HFFc6 (cell line): Measurements from ENCODE around the gene PCDH19. TPM values are rescaled to one million over a fixed set of nuclear protein-coding genes. Genes with fewer than 3 reads are reported as not detected.
"Not testable (repeated sequence)": the region's sequence is repeated elsewhere in the genome, so short reads cannot be mapped to it uniquely, and the experiment has no call there.

Experiments used
- DNase-seq: peaks from one replicate; pipeline ENCODE4 v3.0.0-alpha.2; 2018
- H3K27ac Mint-ChIP-seq: 2 replicates; pipeline ENCODE4 v1.8.0; 2020; ENCODE audit warnings: mild to moderate bottlenecking, mixed read lengths
- H3K27me3 Mint-ChIP-seq: 2 replicates; pipeline ENCODE4 v1.8.0; 2021; ENCODE audit warnings: mild to moderate bottlenecking, moderate library complexity, mixed read lengths; ENCODE audit not compliant: insufficient read depth
- H3K36me3 Mint-ChIP-seq: 2 replicates; pipeline ENCODE4 v1.8.0; 2021; ENCODE audit warnings: low read depth, mixed read lengths
- H3K4me1 Mint-ChIP-seq: 2 replicates; pipeline ENCODE4 v1.8.0; 2020; ENCODE audit warnings: low read depth, mixed read lengths
- H3K4me3 Mint-ChIP-seq: 2 replicates; pipeline ENCODE4 v1.8.0; 2020; ENCODE audit warnings: mild to moderate bottlenecking, moderate library complexity, mixed read lengths
- H3K9me3 Mint-ChIP-seq: 2 replicates; pipeline ENCODE4 v1.8.0; 2020; ENCODE audit warnings: mild to moderate bottlenecking, mixed read lengths
- long read RNA-seq: library from polyadenylated mRNA; unstranded; transcript quantifications from one replicate; pipeline ENCODE4 v2.0.0, GENCODE V29; 2019
- total RNA-seq, 6 experiments: library from RNA; stranded (reverse); fragmentation: NEBNext Ultra II Directional; extraction: Animal tissue kit (Norgen Biotek cat#: 25700); gene quantifications; 2 replicates in 1 of 6; 3 replicates in 5 of 6; pipeline ENCODE4 v1.2.3, GENCODE V29; 2021
- TF ChIP-seq, protein P1 (sequence below): fragments of 200-600 bp; sonication (generic); IDR thresholded peaks from 2 replicates; pipeline ENCODE4 v1.5.0; 2021; ENCODE audit warnings: antibody characterized with exemption, mild to moderate bottlenecking

The PCDH19 gene, protein sequence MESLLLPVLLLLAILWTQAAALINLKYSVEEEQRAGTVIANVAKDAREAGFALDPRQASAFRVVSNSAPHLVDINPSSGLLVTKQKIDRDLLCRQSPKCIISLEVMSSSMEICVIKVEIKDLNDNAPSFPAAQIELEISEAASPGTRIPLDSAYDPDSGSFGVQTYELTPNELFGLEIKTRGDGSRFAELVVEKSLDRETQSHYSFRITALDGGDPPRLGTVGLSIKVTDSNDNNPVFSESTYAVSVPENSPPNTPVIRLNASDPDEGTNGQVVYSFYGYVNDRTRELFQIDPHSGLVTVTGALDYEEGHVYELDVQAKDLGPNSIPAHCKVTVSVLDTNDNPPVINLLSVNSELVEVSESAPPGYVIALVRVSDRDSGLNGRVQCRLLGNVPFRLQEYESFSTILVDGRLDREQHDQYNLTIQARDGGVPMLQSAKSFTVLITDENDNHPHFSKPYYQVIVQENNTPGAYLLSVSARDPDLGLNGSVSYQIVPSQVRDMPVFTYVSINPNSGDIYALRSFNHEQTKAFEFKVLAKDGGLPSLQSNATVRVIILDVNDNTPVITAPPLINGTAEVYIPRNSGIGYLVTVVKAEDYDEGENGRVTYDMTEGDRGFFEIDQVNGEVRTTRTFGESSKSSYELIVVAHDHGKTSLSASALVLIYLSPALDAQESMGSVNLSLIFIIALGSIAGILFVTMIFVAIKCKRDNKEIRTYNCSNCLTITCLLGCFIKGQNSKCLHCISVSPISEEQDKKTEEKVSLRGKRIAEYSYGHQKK (N-terminal part only)
- under 1 TPM; 0.02 to 0.13 (median 0.08) TPM for total RNA-seq
- long read RNA-seq: 0 reads

DNA sequence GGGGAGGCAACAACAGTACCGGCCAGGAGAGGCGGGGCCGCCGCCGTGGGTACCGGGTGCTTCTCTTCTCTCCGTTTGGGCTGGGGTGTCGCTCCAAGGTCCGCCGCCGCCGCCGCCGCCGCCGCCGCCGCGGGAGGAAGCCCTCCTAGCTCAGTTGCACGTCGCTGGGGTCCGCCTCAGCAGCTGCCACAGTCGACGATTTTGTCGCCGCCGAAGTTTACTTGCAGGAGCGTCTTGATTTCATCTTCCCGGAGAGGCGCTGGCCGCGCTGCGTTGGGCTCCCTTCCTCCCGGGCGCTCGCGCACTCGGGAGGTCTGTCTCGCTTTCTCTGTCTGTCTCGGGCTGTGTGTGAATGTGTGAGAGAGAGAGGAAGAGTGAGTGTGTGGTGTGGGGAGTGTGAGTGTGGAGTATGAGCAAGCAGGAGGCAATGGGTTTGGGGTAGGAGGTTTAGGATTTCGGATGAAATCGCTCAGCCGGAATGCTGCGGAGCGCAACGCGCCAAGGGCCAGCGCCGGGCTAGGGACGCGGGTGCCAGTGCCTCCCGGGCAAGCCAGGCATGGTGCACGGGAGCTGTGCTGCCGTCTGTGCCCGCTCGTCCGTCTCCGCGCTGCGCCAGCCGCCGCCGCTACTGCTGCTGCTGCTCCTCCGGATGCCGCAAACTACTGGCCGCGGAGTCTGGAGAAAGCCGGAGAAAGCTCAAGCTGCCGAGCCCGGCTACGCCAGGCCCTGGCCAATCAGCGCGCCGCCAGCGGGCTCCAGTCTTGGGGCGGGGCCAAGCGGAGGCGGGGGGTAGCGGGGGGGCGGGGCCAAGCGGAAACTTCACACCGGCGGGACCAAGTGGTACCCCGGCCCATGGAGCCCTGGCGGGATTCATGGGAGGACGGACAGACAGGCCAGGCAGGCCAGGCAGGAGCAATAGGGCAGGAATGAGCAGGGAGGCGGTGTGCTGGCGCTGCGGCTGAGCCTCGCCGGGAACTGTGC lies at the start of gene PCDH19:
Gene PCDH19, minus strand, starts transcription at position 664 of the 981 bp plus-strand sequence. CDS start 1,676 bp downstream, outside the sequence.
- Mint-ChIP-seq H3K4me3 (peak within 1 kb of the TSS; percentile 86), H3K27ac (no peak within 1 kb of the TSS), H3K9me3 (no peaks in the 10 kb centered on the region), H3K4me1 (peaks cover 20% of the 10 kb centered on the region; the same call in 1 of the 2 replicates), H3K36me3 (no peaks in the 10 kb centered on the region), H3K27me3 (peaks cover 18% of the 10 kb centered on the region)
- DNase-seq: no peak
- TF ChIP-seq, protein P1, sequence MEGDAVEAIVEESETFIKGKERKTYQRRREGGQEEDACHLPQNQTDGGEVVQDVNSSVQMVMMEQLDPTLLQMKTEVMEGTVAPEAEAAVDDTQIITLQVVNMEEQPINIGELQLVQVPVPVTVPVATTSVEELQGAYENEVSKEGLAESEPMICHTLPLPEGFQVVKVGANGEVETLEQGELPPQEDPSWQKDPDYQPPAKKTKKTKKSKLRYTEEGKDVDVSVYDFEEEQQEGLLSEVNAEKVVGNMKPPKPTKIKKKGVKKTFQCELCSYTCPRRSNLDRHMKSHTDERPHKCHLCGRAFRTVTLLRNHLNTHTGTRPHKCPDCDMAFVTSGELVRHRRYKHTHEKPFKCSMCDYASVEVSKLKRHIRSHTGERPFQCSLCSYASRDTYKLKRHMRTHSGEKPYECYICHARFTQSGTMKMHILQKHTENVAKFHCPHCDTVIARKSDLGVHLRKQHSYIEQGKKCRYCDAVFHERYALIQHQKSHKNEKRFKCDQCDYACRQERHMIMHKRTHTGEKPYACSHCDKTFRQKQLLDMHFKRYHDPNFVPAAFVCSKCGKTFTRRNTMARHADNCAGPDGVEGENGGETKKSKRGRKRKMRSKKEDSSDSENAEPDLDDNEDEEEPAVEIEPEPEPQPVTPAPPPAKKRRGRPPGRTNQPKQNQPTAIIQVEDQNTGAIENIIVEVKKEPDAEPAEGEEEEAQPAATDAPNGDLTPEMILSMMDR: no peak

DNA sequence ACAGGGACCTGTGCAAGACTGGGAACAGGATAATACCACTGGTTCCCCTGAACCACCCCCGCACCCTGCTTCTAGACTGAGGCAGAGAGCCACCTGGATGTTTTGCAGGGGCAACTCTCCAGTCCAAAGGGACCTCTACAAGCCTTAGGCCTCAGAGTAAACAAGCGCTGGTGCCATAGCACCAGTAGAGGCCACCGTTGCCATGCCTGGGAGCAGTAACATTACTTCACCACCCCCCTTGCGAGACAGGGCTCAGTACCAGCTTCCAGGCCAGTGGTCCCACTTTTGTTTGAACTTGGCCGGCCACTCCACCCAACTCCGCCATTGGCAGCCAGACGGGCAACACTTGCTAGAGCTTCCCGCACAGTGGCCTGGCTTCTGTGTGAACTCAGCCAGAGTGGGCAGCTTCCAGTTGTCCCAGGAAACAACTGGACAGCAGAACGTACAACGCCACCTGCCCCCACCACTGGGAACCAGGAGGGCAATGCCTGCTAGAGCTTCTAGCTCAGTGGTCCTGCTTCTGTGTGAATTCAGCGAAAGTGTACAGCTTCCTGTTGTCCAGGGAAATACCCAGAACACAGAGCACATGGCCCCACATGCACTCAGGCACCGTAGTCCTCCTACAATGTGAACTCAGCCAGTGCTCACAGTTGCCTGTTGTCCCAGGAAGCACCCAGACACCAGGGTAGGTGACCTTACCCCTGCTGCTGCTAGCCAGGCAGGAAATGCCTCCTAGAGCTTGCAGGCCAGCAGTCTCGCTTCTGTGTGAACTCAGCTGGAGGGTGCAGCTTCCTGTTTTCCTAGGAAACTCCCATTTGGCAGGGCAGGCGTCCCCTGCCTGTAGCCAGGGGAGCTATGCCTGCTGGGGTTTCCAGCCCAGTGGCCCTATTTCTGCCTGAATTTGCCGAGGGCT lies 39.9 kb upstream of the PCDH19 start:
- H3K36me3 Mint-ChIP-seq: no peaks in the 10 kb centered on the region
- no peak for DNase-seq
- H3K27ac Mint-ChIP-seq: no peak overlapping the region
- H3K4me3 Mint-ChIP-seq: no peak overlapping the region
- TF ChIP-seq, protein P1: no peak
- H3K27me3 Mint-ChIP-seq: no peaks in the 10 kb centered on the region
- peaks cover 3% of the 10 kb centered on the region; the same call in 1 of the 2 replicates for H3K9me3 Mint-ChIP-seq
- no peaks in the 10 kb centered on the region for H3K4me1 Mint-ChIP-seq

DNA sequence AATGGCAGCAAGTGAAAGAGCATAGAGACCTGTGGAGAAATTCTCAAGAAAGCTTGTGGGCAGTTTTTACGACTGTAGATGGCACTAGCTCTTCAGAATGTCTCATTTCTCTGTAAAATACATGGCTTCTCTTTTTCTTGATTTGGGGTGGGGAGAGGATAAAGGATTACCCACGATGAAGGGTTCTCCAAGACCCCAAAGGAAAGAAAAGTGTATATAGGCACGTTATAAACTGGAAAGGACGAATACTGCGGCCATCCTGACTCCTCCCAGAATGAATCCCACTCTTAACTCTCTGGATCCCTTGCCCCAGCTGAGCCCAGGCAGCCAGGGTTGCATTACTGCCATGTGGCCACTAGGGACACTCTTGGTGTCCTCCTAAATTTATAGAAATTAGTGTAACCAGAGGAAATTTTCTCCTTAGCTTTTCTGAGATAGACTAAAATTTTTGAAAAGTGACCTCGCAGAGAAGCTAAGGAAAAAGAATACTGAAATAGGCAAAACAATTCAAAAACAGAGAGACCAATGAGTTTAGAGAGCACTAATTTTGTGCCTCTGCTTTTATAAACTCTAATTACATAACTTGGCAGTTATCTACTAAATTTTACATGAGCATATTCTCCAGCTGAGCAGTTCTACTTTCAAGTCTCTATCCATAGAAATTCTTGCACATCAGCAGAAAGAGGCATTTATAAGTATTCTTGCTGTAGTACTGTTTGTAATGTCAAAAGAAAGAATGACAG lies 37.8 kb upstream of the PCDH19 start:
- TF ChIP-seq, protein P1: peak; percentile 79
- Mint-ChIP-seq H3K27ac (no peak overlapping the region), H3K27me3 (no peaks in the 10 kb centered on the region; the same call in 1 of the 2 replicates), H3K36me3 (no peaks in the 10 kb centered on the region), H3K9me3 (peaks cover 3% of the 10 kb centered on the region; the same call in 1 of the 2 replicates), H3K4me1 (no peaks in the 10 kb centered on the region), H3K4me3 (no peak overlapping the region)
- DNase-seq: peak; percentile 8

DNA sequence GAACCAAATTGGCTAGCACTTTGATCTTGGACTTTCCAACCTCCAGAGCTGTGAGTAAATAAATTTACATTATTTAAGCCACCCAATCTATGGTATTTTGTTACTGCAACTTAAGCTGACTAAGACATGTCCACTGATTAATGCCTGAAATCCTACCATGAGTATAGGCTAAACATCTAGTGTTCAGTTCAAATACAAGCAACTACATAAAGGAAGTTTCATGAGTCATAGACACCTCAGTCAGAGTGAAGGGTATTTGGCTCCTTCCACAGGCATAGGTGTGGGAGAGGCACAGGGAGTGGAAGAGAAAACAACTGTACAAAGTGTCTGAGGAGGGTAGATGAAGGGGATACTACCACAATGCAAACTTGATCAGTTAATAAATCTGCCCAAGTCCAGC lies 35.5 kb upstream of the PCDH19 start:
- no peaks in the 10 kb centered on the region; the same call in 1 of the 2 replicates for H3K27me3 Mint-ChIP-seq
- no peaks in the 10 kb centered on the region for H3K9me3 Mint-ChIP-seq
- DNase-seq: no peak
- no peak overlapping the region for H3K4me3 Mint-ChIP-seq
- H3K36me3 Mint-ChIP-seq: no peaks in the 10 kb centered on the region
- TF ChIP-seq, protein P1: no peak
- no peak overlapping the region for H3K27ac Mint-ChIP-seq
- H3K4me1 Mint-ChIP-seq: no peaks in the 10 kb centered on the region

DNA sequence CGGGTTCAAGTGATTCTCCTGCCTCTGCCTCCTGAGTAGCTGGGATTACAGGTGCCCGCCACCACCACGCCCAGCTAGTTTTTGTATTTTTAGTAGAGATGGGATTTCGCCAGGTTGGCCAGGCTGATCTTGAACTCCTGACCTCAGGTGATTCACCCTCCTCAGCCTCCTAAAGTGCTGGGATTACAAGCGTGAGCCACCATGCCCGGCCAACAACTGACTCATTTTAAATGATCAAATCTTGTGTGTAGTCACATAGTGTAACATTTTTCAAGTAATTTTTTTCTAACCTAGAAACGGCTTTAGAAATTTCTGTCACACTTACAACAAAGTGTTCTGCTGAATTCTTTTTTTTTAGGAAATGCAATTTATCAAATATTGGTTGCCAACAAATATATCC lies 31.2 kb upstream of the PCDH19 start:
- not testable (repeated sequence) for H3K9me3 Mint-ChIP-seq, DNase-seq, H3K27ac Mint-ChIP-seq, H3K27me3 Mint-ChIP-seq, H3K36me3 Mint-ChIP-seq, H3K4me3 Mint-ChIP-seq, H3K4me1 Mint-ChIP-seq
